ENCODE measurements around the gene B9D1.

B9D1 gene

DNA sequence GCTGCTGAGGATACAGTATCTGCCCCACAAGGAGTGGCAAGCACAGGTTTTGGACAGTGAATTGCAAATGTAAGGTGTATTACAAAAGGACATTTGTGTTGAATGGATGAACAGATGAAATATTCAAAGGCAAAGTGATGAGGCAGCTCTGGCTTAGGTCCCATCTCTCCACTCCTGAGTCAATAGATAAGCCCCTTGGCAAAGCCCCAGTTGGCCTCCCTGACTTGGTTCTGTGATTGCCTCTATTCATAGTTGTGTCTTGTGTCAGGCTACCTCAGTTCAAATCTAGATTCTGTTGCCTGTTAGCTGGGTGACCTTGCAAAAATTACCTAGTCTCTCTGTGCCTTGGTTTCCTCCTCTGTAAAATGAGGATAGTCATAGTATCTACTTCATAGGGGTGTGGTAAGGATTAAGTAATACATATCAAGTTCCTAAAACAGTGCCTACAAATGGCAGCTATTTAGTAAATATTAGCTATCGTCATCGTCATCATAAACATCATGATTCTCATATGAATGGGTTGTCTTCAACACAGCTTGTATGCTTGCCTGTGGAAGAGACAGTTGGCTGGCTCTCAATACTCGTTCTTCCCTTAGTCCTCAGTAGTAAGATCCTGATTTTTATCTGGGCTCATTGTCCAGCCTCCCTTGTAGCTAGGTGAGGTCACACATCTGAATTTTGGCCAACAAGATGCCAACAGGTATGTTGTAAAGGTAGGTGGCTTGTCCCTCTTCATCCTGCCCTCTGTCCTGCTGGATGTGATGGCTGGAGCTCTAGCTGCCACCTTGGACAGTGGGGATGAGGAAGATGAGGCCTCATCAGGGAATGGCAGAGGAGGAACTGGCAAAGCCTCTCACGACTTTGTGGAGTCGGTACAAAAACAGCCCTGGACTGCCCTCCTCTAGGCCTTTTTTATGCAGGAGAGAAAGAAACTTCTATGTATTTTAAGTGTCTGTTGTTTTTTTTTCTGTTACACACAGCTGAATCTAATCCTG is 26.6 kb upstream of the B9D1 start:
- DNase-seq: no peak

DNA sequence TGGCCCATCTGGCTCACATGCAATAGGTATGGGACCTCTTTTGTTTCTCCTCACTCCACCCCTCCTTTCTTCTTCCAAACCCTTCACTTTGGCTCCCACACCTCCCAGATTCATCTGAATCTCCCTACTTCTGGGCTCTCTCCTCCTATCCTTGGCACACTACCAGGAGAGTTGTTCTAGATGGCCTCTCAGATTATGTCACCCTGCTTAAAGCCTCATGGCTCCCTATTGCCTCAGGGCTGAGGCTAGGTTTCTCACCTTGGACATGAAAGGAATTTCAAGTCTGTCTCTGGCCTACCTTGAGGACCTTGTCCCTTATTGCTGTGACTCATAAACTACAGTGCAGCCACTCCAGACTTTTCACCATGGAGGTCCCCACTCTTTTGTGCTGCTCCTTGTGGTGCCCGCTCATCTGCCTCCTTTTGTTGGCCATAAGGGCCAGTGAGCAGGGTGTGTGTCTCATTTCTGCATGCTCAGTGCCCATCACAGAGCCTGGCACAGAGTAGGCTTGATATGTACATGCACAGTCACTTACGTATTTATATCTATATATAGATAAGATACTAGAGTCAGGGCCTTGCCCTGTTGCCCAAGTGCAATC is 25.5 kb upstream of the B9D1 start:
- DNase-seq: no peak

DNA sequence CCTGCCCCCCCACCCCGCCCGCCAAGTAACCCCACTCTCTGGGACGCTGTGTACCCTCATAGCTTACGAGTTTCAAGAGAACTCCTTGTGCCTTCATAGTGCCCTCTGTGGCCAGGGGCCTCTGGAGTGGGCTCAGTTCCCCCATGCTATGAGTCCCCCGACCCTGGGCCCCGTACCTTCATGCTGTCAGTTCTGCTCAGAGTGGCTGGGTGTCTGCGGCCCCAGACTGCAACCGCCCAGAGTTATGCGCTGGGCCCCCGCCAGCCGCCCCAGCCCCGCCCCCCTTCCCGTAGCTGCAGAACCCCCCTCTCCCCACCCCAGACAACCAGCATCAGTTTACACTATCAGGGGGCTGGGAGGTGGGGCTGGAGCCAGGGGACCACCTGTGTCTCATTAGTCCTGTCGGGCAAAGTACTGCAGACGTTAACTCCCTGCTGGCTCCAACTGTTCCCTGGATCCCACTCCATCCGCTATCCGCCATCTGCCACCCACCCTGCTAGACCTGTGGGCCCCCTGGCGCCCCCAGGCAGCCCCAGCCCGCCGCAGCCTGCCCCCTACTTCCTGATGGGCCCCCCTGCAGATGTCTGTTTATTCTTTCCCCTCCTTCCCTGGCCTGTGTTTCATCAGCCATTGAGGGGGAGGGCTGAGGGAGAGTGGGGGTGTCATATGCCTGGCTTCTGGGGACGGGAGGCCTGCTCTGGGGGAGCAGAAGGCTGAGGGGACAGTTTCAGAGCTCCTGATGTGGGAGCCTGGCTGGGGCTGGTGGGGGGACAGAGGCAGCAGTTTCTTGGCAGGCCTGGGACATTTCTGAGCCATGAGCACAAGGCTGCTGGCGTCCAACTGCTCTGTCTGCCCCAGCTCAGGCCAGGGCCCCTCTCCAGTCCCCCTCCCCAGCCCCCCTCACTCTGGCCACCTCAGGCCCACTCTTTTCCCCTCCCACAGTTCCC is 24.7 kb upstream of the B9D1 start, which contains the start of gene MFAP4:
Gene MFAP4 (minus strand): TSS at position 217 of the 947 bp plus-strand sequence. CDS start 35 bp downstream, at position 182.
- DNase-seq: no peak

DNA sequence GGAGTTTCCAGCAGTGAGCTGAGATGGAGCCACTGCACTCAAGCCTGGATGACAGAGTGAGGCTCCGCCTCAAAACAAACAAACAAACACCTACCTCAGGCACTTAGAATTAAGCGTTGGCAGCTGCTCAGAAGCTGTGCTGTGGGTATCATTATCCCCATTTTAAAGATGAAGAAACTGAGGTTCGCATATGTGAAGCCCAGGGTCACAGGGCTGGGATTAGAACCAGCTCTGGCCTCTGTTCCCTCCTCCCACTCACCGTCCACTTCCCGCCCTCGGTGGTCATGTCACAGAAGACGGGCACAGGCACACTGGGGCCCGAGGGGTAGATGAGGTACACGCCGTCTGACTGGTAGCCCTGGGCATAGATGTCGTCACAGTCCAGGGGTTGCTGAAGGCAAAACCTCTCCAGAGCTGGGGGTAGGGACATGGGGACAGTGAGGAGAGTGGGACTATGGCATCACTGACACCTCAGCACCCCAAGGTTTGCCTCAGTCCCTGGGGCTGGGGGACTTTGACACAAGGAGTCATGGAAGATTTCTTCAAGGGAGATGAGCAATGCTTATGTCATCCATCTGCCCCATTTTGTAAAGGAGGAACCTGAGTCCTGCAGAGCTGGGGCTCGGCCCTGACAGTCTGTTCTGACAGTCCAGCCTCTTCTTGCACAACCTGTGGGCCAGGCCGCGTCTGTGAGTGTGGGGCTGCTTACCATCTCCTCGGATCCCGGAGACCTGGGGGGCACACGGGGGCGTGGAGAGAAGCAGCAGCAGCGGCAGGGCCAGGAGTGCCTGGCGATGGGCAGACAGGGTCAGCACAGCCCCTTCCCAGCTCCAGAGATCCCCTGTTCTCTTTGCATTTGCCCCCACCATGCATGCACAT is 23.8 kb upstream of the B9D1 start:
- peak; percentile 41 for DNase-seq

DNA sequence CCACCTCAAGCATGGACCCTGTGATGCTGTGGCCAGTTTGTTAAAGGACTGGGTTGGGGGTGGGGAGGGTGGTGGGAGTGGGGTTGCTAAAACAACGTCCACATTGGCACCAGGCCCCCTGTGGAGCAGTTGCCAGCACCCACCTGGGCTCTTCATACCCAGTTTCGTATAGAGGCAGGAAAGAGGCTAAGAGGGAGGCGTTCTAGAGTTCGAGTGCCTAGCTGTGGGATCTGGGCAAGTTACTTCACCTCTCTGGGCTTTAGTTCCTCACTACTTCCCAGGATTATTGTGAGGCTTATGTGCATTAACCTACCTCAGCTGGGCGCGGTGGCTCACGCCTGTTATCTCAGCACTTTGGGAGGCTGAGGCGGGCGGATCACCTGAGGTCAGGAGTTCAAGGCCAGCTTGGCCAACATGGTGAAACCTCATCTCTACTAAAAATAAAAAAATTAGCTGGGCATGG is 23.0 kb upstream of the B9D1 start:
- no peak for DNase-seq

DNA sequence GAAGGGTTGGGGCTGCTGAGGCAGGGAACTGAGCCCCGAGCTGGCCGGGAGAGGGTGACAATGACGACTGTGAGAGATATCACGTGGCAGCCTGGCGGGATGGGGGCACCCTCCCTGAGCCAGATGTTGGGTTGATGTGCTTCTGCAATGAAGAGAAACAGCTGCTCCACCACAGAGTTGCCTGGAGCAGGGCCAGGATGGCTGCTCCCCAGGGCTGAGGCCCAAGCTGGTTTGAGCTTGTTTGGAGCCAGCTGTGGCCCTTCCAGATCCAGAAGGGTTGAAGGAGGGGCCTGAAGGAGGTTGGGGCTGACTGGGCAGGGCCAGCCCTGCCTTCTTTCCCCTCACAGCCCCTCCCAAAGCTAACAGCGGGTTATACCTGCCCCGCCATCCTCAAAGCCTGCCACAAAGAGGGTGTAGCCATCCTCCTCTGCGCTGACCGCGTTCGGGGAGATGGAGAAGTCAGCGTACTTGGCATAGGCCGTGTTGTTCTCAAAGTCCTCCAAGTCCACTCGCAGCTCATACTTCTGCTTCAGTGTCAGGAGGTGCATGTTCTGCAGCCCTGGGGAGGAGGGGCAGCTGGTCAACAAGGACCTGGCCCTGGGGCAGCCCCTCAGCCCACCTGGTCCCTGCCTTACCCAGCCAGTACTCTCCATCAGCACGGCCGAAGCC is 22.3 kb upstream of the B9D1 start:
- DNase-seq: no peak

DNA sequence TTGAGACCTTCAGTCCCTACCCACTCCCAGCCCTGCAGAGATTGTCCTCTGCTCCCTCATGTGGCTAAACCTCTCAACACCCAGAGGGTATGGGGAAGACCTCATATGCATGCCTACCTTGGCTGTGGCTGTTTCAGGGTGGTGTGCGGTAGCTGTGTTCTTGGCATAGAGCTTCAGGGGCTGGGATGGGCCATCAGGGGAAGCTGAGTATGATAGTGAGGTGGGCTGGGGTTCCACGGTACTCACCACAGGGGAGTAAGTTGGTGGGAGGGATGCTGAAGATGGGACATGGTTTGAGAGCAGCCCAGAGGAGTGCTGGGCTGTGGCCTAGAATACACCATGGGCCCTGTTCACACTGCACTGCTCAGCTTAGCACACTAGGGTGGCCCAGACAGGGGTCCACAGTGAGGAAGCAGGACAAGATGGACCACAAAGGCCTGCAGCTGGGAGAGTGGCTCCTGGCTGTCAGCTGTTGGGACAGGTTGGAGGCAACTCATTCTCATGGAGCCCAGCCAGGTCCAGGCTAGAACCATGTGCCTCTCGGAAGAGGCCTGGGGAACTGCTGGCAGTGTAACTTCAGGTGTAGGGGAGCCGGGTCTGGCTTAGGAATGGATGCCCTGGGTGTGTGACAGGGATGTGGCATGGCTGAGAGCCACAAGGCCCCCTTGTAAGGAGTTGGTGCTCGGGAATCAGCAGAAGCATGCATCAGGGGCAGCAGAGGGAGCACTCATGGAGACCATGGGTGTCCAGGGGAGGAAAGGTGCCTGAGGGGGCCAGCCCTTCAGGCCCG is 21.4 kb upstream of the B9D1 start:
- no peak for DNase-seq

DNA sequence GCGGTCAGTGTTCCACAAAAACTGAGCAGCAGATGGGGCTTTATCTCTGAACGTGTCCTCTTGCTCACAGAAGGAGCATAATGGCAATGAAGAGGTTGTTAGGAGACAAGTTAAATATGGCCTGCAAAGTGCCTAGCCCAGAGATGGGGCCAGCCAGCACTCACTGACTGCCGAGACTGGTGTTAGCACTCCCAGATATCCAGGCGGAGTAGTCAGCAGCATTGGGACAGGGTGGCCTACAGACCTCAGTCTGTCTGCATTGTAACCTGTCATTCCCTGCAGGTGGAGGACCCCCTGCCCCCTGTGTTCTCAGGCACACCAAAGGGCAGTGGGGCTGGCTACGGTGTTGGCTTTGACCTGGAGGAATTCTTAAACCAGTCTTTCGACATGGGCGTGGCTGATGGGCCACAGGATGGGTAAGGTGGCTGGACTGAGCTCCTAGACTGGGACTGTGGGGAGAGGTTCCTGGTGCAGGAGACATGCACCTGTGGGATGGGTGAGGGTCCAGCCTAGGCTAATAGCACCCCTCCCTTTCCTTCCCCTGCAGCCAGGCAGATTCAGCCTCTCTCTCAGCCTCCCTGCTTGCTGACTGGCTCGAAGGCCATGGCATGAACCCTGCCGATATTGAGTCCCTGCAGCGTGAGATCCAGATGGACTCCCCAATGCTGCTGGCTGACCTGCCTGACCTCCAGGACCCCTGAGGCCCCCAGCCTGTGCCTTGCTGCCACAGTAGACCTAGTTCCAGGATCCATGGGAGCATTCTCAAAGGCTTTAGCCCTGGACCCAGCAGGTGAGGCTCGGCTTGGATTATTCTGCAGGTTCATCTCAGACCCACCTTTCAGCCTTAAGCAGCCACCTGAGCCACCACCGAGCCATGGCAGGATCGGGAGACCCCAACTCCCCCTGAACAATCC is 20.3 kb upstream of the B9D1 start:
- DNase-seq: no peak

DNA sequence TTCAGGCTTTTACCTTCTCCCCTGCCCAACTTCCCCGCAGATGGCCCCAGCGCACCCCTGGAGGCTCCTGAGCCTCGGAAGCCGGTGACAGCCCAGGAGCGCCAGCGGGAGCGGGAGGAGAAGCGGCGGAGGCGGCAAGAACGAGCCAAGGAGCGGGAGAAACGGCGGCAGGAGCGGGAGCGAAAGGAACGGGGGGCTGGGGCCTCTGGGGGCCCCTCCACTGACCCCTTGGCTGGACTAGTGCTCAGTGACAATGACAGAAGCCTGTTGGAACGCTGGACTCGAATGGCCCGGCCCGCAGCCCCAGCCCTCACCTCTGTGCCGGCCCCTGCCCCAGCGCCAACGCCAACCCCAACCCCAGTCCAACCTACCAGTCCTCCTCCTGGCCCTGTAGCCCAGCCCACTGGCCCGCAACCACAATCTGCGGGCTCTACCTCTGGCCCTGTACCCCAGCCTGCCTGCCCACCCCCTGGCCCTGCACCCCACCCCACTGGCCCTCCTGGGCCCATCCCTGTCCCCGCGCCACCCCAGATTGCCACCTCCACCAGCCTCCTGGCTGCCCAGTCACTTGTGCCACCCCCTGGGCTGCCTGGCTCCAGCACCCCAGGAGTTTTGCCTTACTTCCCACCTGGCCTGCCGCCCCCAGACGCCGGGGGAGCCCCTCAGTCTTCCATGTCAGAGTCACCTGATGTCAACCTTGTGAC is 19.4 kb upstream of the B9D1 start:
- no peak for DNase-seq

DNA sequence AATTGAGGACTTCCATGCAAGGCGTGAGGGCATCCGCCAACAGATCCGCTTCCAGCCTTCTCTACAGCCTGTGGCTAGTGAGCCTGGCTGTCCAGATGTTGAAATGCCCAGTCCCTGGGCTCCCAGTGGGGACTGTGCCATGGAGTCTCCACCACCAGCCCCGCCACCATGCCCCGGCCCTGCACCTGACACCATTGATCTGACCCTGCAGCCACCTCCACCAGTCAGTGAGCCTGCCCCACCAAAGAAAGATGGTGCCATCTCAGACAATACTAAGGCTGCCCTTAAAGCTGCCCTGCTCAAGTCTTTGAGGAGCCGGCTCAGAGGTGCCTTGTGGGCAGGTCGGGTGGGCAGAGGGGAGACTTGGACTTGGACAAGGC is 18.8 kb upstream of the B9D1 start:
- DNase-seq: no peak

DNA sequence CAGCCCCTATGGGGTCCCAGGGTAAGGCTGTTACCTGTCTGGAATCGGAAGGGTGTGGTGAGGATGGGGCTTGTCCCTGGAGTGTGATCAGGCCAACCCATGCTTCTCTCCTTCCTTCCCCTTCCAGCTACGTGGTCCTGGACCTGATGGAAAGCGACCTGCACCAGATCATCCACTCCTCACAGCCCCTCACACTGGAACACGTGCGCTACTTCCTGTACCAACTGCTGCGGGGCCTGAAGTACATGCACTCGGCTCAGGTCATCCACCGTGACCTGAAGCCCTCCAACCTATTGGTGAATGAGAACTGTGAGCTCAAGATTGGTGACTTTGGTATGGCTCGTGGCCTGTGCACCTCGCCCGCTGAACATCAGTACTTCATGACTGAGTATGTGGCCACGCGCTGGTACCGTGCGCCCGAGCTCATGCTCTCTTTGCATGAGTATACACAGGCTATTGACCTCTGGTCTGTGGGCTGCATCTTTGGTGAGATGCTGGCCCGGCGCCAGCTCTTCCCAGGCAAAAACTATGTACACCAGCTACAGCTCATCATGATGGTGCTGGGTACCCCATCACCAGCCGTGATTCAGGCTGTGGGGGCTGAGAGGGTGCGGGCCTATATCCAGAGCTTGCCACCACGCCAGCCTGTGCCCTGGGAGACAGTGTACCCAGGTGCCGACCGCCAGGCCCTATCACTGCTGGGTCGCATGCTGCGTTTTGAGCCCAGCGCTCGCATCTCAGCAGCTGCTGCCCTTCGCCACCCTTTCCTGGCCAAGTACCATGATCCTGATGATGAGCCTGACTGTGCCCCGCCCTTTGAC is 18.2 kb upstream of the B9D1 start:
- no peak for DNase-seq

DNA sequence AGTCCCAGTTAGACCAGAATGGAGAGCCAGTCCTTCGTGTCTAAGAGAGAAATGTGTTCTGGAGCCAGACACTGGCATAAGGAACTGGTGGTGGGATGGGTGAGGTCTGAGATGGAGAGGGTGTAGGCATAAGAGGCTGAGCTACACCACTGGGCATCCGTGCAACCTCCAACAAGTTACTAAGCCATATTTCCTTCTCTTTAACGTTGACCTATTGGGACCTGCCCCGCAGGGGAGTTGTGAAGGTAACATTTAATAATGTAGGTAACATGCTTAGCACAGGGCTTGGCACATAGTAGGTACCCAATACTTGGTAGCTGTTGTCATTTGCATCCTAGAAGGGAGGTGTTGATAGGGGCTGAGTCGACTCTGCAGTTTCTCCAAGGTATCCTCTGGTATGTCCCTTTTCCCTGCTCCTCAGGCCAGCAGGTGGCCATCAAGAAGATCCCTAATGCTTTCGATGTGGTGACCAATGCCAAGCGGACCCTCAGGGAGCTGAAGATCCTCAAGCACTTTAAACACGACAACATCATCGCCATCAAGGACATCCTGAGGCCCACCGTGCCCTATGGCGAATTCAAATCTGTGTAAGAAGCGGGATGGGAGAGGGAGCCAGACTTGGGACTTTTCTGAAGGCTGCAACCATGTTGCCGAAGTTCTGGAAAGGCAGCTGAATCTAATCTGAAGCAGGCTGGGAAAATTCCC is 17.0 kb upstream of the B9D1 start:
- no peak for DNase-seq

DNA sequence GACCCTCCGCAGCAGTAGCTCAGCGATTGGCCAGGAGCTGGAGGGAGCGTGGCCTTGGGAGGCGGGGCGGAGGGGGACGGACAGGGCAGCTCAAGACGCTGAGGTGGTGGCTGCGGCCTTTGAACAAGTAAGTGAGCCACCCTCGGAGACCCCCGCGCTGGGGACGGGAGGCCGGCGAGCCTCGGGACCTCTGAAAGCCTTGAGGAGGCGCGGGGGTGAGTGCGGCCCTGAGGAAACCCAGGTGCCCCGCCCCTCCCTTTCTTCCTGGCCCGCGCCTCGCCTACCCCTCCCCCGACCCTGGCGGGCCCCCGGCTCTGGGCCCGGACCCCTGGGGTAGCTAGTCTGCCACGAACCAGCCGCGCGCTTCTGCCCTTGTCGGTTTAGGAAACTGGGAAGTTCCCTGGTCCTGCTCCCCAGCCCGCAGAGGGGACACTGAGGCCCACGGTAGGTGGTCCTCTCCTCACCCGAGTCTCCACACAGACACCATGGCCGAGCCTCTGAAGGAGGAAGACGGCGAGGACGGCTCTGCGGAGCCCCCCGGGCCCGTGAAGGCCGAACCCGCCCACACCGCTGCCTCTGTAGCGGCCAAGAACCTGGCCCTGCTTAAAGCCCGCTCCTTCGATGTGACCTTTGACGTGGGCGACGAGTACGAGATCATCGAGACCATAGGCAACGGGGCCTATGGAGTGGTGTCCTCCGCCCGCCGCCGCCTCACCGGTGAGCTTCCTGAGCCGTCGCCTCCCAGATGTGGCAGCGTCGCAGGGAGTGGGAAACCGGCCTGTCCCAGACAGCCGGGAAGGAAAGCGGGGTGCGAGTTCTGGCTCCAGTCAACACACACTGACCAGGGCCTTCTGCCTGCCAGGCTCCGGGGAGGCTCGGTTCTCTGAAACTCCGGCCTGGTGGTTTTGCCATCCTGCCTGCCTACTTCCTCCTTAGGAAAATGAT is 16.2 kb upstream of the B9D1 start, which contains the start of gene MAPK7:
Gene MAPK7 (plus strand): TSS at position 83 of the 945 bp plus-strand sequence. CDS start 403 bp downstream, at position 486.
- no peak for DNase-seq

DNA sequence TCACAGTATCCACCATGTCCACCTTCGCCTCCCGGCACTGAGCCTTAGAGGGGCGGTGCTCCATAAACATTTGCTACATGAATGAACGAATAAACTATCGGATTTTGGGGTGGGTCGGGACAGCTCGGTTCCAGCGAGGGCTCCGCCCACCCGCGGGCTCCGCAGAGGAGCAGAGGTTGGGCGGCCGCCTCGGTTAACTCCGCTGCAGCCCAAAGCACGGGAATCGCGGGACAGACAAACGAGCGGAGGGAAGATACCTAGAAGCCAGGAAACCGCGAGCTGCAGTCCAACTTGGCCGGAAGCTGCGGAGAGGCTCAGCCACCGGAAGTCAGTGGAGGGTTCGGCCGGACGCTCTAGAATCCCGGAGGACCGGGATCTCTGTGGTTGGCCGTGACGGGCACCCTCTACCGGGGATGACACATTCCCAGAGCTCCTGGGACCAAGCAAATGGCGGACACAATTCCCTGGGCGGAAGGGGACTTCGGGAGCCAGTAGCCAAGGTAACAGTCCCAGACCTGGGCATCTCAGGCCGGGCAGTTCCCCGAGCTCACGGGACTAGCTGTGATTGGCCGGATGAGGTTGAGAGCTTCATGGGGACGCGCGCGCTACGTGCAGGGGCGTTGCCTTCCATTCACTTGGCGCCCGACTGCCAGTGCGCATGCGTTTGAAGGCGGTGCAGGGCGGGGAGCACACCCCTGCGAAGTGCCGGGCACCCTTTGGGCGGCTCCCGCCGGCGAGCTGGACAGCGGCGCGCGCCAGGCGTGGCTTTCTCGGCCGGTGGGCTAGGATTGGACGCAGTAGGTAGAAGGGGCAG is 15.3 kb upstream of the B9D1 start:
- peak; percentile 99 to 100 for DNase-seq

DNA sequence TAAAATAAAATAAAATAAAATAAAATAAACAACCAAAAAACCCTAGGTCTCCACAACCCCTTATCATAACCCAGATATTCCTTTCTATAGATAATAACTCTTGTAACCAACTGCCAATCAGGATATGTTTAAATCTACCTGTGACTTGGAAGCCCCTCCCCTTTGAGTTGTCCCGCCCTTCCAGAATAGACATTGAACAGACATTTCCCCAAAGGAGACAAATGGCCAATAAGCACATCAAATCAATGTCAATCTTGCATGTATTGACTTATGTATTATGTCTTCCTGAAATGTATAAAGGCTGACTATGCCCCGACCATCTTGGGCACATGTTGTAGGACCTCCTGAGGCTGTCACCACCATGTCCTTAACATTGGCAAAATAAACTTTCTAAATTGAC is 14.3 kb upstream of the B9D1 start:
- DNase-seq: no peak
